ENCODE results near the gene PBX3.
"Not testable (repeated sequence)": the region's sequence is repeated elsewhere in the genome, so short reads cannot be mapped to it uniquely, and the experiment has no call there.

Gene PBX3

GRCh38 chr9:125749287-125749935 lies 2.2 kb downstream of the PBX3 start:
- no peak for DNase-seq

GRCh38 chr9:125749951-125750626 lies 2.9 kb downstream of the PBX3 start:
- DNase-seq, result no peak

GRCh38 chr9:125750627-125751011 lies 3.4 kb downstream of the PBX3 start:
- no peak for DNase-seq

- no peak for DNase-seq
Measured at GRCh38 chr9:125752070-125752628, 5.0 kb downstream of the PBX3 start.

GRCh38 chr9:125754096-125754495 lies 6.9 kb downstream of the PBX3 start:
- DNase-seq, result no peak

GRCh38 chr9:125755340-125755739 lies 8.2 kb downstream of the PBX3 start:
- DNase-seq, result no peak

- no peak for DNase-seq
Measured at GRCh38 chr9:125756518-125756917, 9.3 kb downstream of the PBX3 start.

- no peak for DNase-seq
Measured at GRCh38 chr9:125757834-125758233, 10.7 kb downstream of the PBX3 start.

GRCh38 chr9:125758986-125759763 lies 12.0 kb downstream of the PBX3 start:
- DNase-seq, result no peak

GRCh38 chr9:125759764-125760129 lies 12.6 kb downstream of the PBX3 start:
- no peak for DNase-seq

GRCh38 chr9:125760537-125760936 lies 13.4 kb downstream of the PBX3 start:
- no peak for DNase-seq

GRCh38 chr9:125761676-125762450 lies 14.7 kb downstream of the PBX3 start:
- no peak for DNase-seq

GRCh38 chr9:125763394-125763801 lies 16.2 kb downstream of the PBX3 start:
- DNase-seq, result no peak

- no peak for DNase-seq
Measured at GRCh38 chr9:125764198-125764597, 17.0 kb downstream of the PBX3 start.

- DNase-seq, result no peak
Measured at GRCh38 chr9:125766468-125767221, 19.5 kb downstream of the PBX3 start.

GRCh38 chr9:125767349-125767748 lies 20.2 kb downstream of the PBX3 start:
- no peak for DNase-seq

- no peak for DNase-seq
Measured at GRCh38 chr9:125768803-125769202, 21.6 kb downstream of the PBX3 start.

GRCh38 chr9:125771037-125771436 lies 23.9 kb downstream of the PBX3 start:
- DNase-seq, result no peak

GRCh38 chr9:125772740-125773139 lies 25.6 kb downstream of the PBX3 start:
- DNase-seq, result no peak

GRCh38 chr9:125774106-125774505 lies 26.9 kb downstream of the PBX3 start:
- no peak for DNase-seq

GRCh38 chr9:125776789-125777188 lies 29.6 kb downstream of the PBX3 start:
- not testable (repeated sequence) for DNase-seq

Measured in left hindlimb (tissue), 1 donor.